HG03460 (cell line): ENCODE data around the gene IRS2.

Source experiments
- ATAC-seq: cut with Tn5 transposase; IDR thresholded peaks from one replicate; pipeline ENCODE4 v1.9.1; 2021; ENCODE audit not compliant: unreplicated experiment

The IRS2 gene

GRCh38 chr13:109780845-109781383 lies 5.5 kb downstream of the IRS2 start:
- ATAC-seq = no peak

GRCh38 chr13:109779876-109780510 lies 6.4 kb downstream of the IRS2 start:
- ATAC-seq = no peak

GRCh38 chr13:109779074-109779473 lies 7.3 kb downstream of the IRS2 start:
- no peak for ATAC-seq

- no peak for ATAC-seq
Observed at GRCh38 chr13:109778102-109778542, 8.3 kb downstream of the IRS2 start.

GRCh38 chr13:109776575-109776974 lies 9.8 kb downstream of the IRS2 start:
- no peak for ATAC-seq

GRCh38 chr13:109773786-109774185 lies 12.6 kb downstream of the IRS2 start:
- ATAC-seq = no peak

GRCh38 chr13:109773276-109773675 lies 13.1 kb downstream of the IRS2 start:
- ATAC-seq = no peak

- ATAC-seq = no peak
Observed at GRCh38 chr13:109771926-109772325, 14.5 kb downstream of the IRS2 start.

- no peak for ATAC-seq
Observed at GRCh38 chr13:109770436-109770835, 15.9 kb downstream of the IRS2 start.

- no peak for ATAC-seq
Observed at GRCh38 chr13:109769921-109770320, 16.5 kb downstream of the IRS2 start.

- ATAC-seq = no peak
Observed at GRCh38 chr13:109769275-109769674, 17.1 kb downstream of the IRS2 start.

GRCh38 chr13:109768616-109769015 lies 17.8 kb downstream of the IRS2 start:
- no peak for ATAC-seq

GRCh38 chr13:109768176-109768575 lies 18.2 kb downstream of the IRS2 start:
- no peak for ATAC-seq

- ATAC-seq = no peak
Observed at GRCh38 chr13:109767023-109767422, 19.4 kb downstream of the IRS2 start.

GRCh38 chr13:109764470-109765291 lies 21.7 kb downstream of the IRS2 start:
- no peak for ATAC-seq

- ATAC-seq = no peak
Observed at GRCh38 chr13:109764045-109764444, 22.3 kb downstream of the IRS2 start.

- no peak for ATAC-seq
Observed at GRCh38 chr13:109762791-109763190, 23.6 kb downstream of the IRS2 start.

- no peak for ATAC-seq
Observed at GRCh38 chr13:109761695-109762094, 24.7 kb downstream of the IRS2 start.

GRCh38 chr13:109760951-109761350 lies 25.4 kb downstream of the IRS2 start:
- no peak for ATAC-seq

- no peak for ATAC-seq
Observed at GRCh38 chr13:109760402-109760801, 26.0 kb downstream of the IRS2 start.

GRCh38 chr13:109759609-109760008 lies 26.8 kb downstream of the IRS2 start:
- no peak for ATAC-seq

- no peak for ATAC-seq
Observed at GRCh38 chr13:109758937-109759480, 27.4 kb downstream of the IRS2 start.
